GM12878 (cell line): ENCODE data around the gene TMEM9B. TPM values are rescaled to one million over a fixed set of nuclear protein-coding genes. Genes with fewer than 3 reads are reported as not detected.

Experiments
- ATAC-seq: fragments of 200-7000 bp; cut with Tn5 transposase; 3 replicates; pipeline ENCODE4 v1.9.1; 2020; ENCODE audit warnings: mild to moderate bottlenecking, moderate library complexity
- BruUV-seq: library from RNA; stranded (reverse); fragments of 400-500 nt; replicated peaks from 2 replicates; lab custom pipeline; 2021; lab: Mats Ljungman, UMichigan
- CTCF ChIA-PET: fragments of 300-600 bp; sonication (Branson Sonifier 250); formaldehyde crosslinking; extraction: SDS; loops from one replicate; lab custom pipeline; 2021; ENCODE audit warnings: inconsistent platforms; lab: Yijun Ruan, JAX
- POLR2A ChIA-PET: fragments of 350-600 bp; formaldehyde crosslinking; extraction: SDS; loops from one replicate; lab custom pipeline; 2021; ENCODE audit warnings: inconsistent platforms; lab: Charles Lee
- RAD21 ChIA-PET: fragments of 300-600 bp; sonication (Branson Sonifier 250); formaldehyde crosslinking; loops from one replicate; lab custom pipeline; 2023; ENCODE audit warnings: antibody characterized with exemption; ENCODE audit not compliant: unreplicated experiment; lab: Charles Lee
- SMC1A ChIA-PET: fragments of 300-600 bp; sonication (Branson Sonifier 250); formaldehyde crosslinking; loops from one replicate; lab custom pipeline; 2023; ENCODE audit not compliant: unreplicated experiment, uncharacterized antibody; lab: Charles Lee
- DNase-seq: peaks from one replicate; pipeline ENCODE4 v3.0.0-alpha.2; 2011; ENCODE audit warnings: low read depth, low spot score
- FAIRE-seq: peaks from 3 replicates; lab custom pipeline; 2011; peaks lifted over from hg19 to GRCh38; lab: Jason Lieb, UNC
- H2AFZ ChIP-seq: 2 replicates; pipeline ENCODE4 v1.6.0; 2011; ENCODE audit warnings: low read depth, low read length, control low read depth; ENCODE audit not compliant: control insufficient read depth
- H3K27ac ChIP-seq: 2 replicates; pipeline ENCODE4 v1.5.1; 2011; ENCODE audit warnings: control low read depth; ENCODE audit not compliant: control insufficient read depth, insufficient read depth
- H3K27me3 ChIP-seq, 2 experiments: replicated peaks in 1 of 2; 2 replicates each; pipeline versions ENCODE4 v1.6.0 to v1.6.1; 2011; ENCODE audit warnings: low read length in 1 of 2; ENCODE audit not compliant: control insufficient read depth in 2 of 2, insufficient read depth in 2 of 2
- H3K36me3 ChIP-seq, 2 experiments: 2 replicates each; pipeline ENCODE4 v1.5.1; 2011; ENCODE audit warnings: low read length in 1 of 2; ENCODE audit not compliant: control insufficient read depth in 2 of 2, insufficient read depth in 2 of 2
- H3K4me1 ChIP-seq: 2 replicates; pipeline ENCODE4 v1.6.1; 2011; ENCODE audit warnings: mild to moderate bottlenecking, low read length, moderate library complexity, mixed read lengths; ENCODE audit not compliant: control insufficient read depth, insufficient read depth
- H3K4me2 ChIP-seq: 2 replicates; pipeline ENCODE4 v1.6.0; 2011; ENCODE audit warnings: control low read depth; ENCODE audit not compliant: control insufficient read depth, insufficient read depth
- H3K4me3 ChIP-seq: fragments of 200-600 bp; sonication (generic); 2 replicates; pipeline ENCODE4 v1.5.1; 2016
- H3K79me2 ChIP-seq: 2 replicates; pipeline ENCODE4 v1.6.0; 2011; ENCODE audit warnings: low read length; ENCODE audit not compliant: control insufficient read depth, insufficient read depth
- H3K9ac ChIP-seq: 2 replicates; pipeline ENCODE4 v1.8.0; 2011; ENCODE audit warnings: low read length, control low read depth, mixed read lengths; ENCODE audit not compliant: control insufficient read depth, insufficient read depth
- H3K9me3 ChIP-seq: replicated peaks from 3 replicates; pipeline ENCODE4 v1.5.1; 2011; ENCODE audit warnings: mild to moderate bottlenecking, low read length; ENCODE audit not compliant: control insufficient read depth, insufficient read depth
- H4K20me1 ChIP-seq: 2 replicates; pipeline ENCODE4 v1.6.0; 2011; ENCODE audit not compliant: control insufficient read depth, insufficient read depth
- ASH2L ChIP-seq: fragments of 300-600, 200-600 bp; sonication (generic); IDR thresholded peaks from 2 replicates; pipeline ENCODE4 v1.6.1; 2017; ENCODE audit warnings: low read depth, mild to moderate bottlenecking, borderline replicate concordance
- CBX3 ChIP-seq: fragments of 200-600 bp; sonication (generic); IDR thresholded peaks from 2 replicates; pipeline ENCODE4 v1.6.1; 2016; ENCODE audit warnings: low read depth, borderline replicate concordance
- CHD1 ChIP-seq: IDR thresholded peaks from 2 replicates; pipeline ENCODE4 v1.6.1; 2012; ENCODE audit warnings: low read depth, low read length, improper control_type of control experiment
- FOS ChIP-seq: IDR thresholded peaks from 3 replicates; pipeline ENCODE4 v1.6.1; 2011; ENCODE audit warnings: borderline replicate concordance; ENCODE audit not compliant: insufficient read length; ENCODE audit errors: extremely low read depth
- KAT2A ChIP-seq: conservative IDR thresholded peaks from 2 replicates; pipeline ENCODE4 v1.6.1; 2011; ENCODE audit warnings: low read depth, low read length; ENCODE audit not compliant: control insufficient read depth
- KLF5 ChIP-seq: fragments of 450-650 bp; IDR thresholded peaks from 2 replicates; pipeline ENCODE4 v1.6.1; 2014; ENCODE audit warnings: mild to moderate bottlenecking; ENCODE audit not compliant: partially characterized antibody
- MLLT1 ChIP-seq: fragments of 450-650 bp; IDR thresholded peaks from 2 replicates; pipeline ENCODE4 v1.6.1; 2016; ENCODE audit warnings: mild to moderate bottlenecking
- NR2C1 ChIP-seq: fragments of 450-650 bp; IDR thresholded peaks from 2 replicates; pipeline ENCODE4 v1.6.1; 2017; ENCODE audit warnings: antibody characterized with exemption, mild to moderate bottlenecking, moderate library complexity
- SMAD1 ChIP-seq: fragments of 450-650 bp; IDR thresholded peaks from 2 replicates; pipeline ENCODE4 v1.6.1; 2018; ENCODE audit warnings: mild to moderate bottlenecking, low read depth; ENCODE audit not compliant: partially characterized antibody
- SMARCA5 ChIP-seq: fragments of 450-650 bp; IDR thresholded peaks from 2 replicates; pipeline ENCODE4 v1.6.1; 2017; ENCODE audit warnings: mild to moderate bottlenecking
- SMC3 ChIP-seq: IDR thresholded peaks from 2 replicates; pipeline ENCODE4 v1.6.1; 2011; ENCODE audit warnings: low read length, improper control_type of control experiment, borderline replicate concordance
- SREBF1 ChIP-seq: IDR thresholded peaks from 2 replicates; pipeline ENCODE4 v1.6.1; 2012; ENCODE audit warnings: mild to moderate bottlenecking, low read length
- ZBTB40 ChIP-seq: fragments of 450-650 bp; IDR thresholded peaks from 2 replicates; pipeline ENCODE4 v1.6.1; 2016; ENCODE audit warnings: mild to moderate bottlenecking, moderate library complexity, borderline replicate concordance
- ZNF217 ChIP-seq: fragments of 450-650 bp; IDR thresholded peaks from 2 replicates; pipeline ENCODE4 v1.6.1; 2017; ENCODE audit warnings: antibody characterized with exemption, mild to moderate bottlenecking
- WGBS: methylation state at CpG from one replicate; pipeline ENCODE4 v1.1.6; 2016; ENCODE audit warnings: low lambda C conversion rate; ENCODE audit not compliant: insufficient replicate concordance, insufficient coverage; ENCODE audit errors: missing lambda C conversion rate; 5-methylcytosine and 5-hydroxymethylcytosine counted together
- in situ Hi-C: fragments of 300-500 bp; cut with MboI; formaldehyde crosslinking; loops from 9 replicates; pipeline ENCODE4 v1.14.3; 2018; ENCODE audit warnings: mixed read lengths
- intact Hi-C: fragments of 100-400 bp; cut with micrococcal nuclease; formaldehyde crosslinking; loops from one replicate; pipeline ENCODE4 v1.14.2; 2022; ENCODE audit not compliant: unreplicated experiment
- polyA plus RNA-seq, 11 experiments: library from polyadenylated mRNA; depleted of rRNA in 4 of 11; unstranded in 6 of 11; stranded (reverse) in 5 of 11; fragments of >200 nt; fragmentation: Nextera tagmentation in 4 of 11; fragmentation: Illumina TruSeq in 1 of 11; extraction: Ambion mirVana in 4 of 11; extraction: Trizol in 1 of 11; gene quantifications; 1 replicate in 1 of 11; 2 replicates in 10 of 11; pipeline versions ENCODE4 v1.2.1 to v1.2.3, GENCODE V29; 2011 to 2016; ENCODE audit warnings: inconsistent platforms in 2 of 11, missing spikeins in 2 of 11, low read depth in 1 of 11
- total RNA-seq, 4 experiments: library from RNA; depleted of rRNA in 3 of 4; stranded (reverse); fragments of >200 nt in 3 of 4; fragmentation: Illumina TruSeq in 1 of 4; extraction: Trizol in 1 of 4; gene quantifications; 2 replicates each; pipeline versions ENCODE4 v1.2.1 to v1.2.3, GENCODE V29; 2013 to 2021

The TMEM9B gene
- total and polyA plus RNA-seq, 10 of the 15 experiments (the other 5 are each of a cell fraction or from before 2014, with no cell fraction given): 11.5 to 54.0 (median 30.0) TPM

GRCh38 chr11:8985462-8985861 lies 21.2 kb upstream of the TMEM9B start:
- WGBS: 28% methylated on average over 5 of the region's 5 CpGs
- Histone ChIP-seq H2AFZ (no peak overlapping the region), H3K4me1 (no peaks in the 10 kb centered on the region), H3K4me3 (no peak overlapping the region), H3K79me2 (no peaks in the 10 kb centered on the region), H3K27ac (no peak overlapping the region), H3K36me3 (no peaks in the 10 kb centered on the region), H4K20me1 (no peaks in the 10 kb centered on the region), H3K4me2 (no peak overlapping the region), H3K9me3 (no peaks in the 10 kb centered on the region), H3K27me3 (peaks cover 0 to 2% of the 10 kb centered on the region in 2 experiments; a peak in 1 of 4 replicates), H3K9ac (no peak overlapping the region)
- no peak for ATAC-seq
- SMC1A ChIA-PET: no interaction called here
- BruUV-seq: no TSS peak
- RAD21 ChIA-PET: no interaction called here
- intact Hi-C loops (no loop called here), in situ Hi-C loops (no loop called here)
- TF ChIP-seq SMAD1 (no peak), ZNF217 (no peak), NR2C1 (no peak), FOS (no peak)
- no peak for FAIRE-seq
- CTCF ChIA-PET: no interaction called here
- POLR2A ChIA-PET: interaction anchor here (0.7 kb wide), 1 partner anchor 700 kb away, joined by 7 read pairs; no protein-coding TSS in a partner anchor
- DNase-seq: no peak

- Histone ChIP-seq H3K27ac (no peak overlapping the region), H3K4me3 (no peak overlapping the region), H3K79me2 (no peaks in the 10 kb centered on the region), H3K4me1 (no peaks in the 10 kb centered on the region), H3K9me3 (no peaks in the 10 kb centered on the region), H2AFZ (no peak overlapping the region), H3K27me3 (no peaks in the 10 kb centered on the region; a peak in 1 of 4 replicates), H3K36me3 (no peaks in the 10 kb centered on the region), H3K4me2 (no peak overlapping the region), H3K9ac (no peak overlapping the region), H4K20me1 (no peaks in the 10 kb centered on the region)
- POLR2A ChIA-PET: no interaction called here
- WGBS: 46% methylated on average over 2 of the region's 2 CpGs
- no TSS peak for BruUV-seq
- DNase-seq: no peak
- in situ Hi-C loops (no loop called here), intact Hi-C loops (no loop called here)
- RAD21 ChIA-PET: no interaction called here
- no peak for FAIRE-seq
- CTCF ChIA-PET: no interaction called here
- no peak for ATAC-seq
- SMC1A ChIA-PET: no interaction called here
- TF ChIP-seq KAT2A: no peak
- TF ChIP-seq ZBTB40: no peak
- TF ChIP-seq CBX3: no peak
- no peak for TF ChIP-seq MLLT1
- no peak for TF ChIP-seq CHD1
- TF ChIP-seq KLF5: no peak
- TF ChIP-seq SMC3: no peak
- TF ChIP-seq SMAD1: no peak
- no peak for TF ChIP-seq SREBF1
- no peak for TF ChIP-seq ASH2L
- TF ChIP-seq SMARCA5: no peak
Observed at GRCh38 chr11:8983552-8983951, 19.3 kb upstream of the TMEM9B start.
